ENCODE measurements around the gene SEC22C.

- TF ChIP-seq POLR2A (IDR thresholded peaks at IDR 0.05) = no peak
- TF ChIP-seq, protein P1, sequence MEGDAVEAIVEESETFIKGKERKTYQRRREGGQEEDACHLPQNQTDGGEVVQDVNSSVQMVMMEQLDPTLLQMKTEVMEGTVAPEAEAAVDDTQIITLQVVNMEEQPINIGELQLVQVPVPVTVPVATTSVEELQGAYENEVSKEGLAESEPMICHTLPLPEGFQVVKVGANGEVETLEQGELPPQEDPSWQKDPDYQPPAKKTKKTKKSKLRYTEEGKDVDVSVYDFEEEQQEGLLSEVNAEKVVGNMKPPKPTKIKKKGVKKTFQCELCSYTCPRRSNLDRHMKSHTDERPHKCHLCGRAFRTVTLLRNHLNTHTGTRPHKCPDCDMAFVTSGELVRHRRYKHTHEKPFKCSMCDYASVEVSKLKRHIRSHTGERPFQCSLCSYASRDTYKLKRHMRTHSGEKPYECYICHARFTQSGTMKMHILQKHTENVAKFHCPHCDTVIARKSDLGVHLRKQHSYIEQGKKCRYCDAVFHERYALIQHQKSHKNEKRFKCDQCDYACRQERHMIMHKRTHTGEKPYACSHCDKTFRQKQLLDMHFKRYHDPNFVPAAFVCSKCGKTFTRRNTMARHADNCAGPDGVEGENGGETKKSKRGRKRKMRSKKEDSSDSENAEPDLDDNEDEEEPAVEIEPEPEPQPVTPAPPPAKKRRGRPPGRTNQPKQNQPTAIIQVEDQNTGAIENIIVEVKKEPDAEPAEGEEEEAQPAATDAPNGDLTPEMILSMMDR (IDR thresholded peaks at IDR 0.05) = no peak
These were observed 35.0 kb downstream of the SEC22C start for GRCh38 chr3:42546691-42547213.
